ENCODE data around the gene RHNO1.

DNA sequence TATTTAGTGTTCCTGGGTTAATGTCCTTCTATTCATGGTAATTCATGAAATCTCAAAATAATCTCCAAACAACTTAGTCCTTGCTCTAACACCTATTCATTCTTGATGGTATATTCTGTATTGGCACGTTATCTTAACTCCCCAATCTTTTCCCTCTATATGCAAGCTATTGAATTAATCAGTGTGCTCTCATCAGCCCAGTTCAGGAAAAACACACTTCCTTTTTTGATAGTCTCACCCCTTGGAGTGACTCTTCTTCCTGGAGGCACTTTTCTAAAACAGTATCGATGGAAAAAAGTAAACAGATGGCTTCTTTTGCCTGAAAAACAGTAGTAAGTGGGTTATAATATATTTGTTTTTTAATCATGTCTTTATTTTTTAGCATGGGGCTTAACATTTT lies 42.2 kb downstream of the RHNO1 start:
- TF ChIP-seq, protein P1, sequence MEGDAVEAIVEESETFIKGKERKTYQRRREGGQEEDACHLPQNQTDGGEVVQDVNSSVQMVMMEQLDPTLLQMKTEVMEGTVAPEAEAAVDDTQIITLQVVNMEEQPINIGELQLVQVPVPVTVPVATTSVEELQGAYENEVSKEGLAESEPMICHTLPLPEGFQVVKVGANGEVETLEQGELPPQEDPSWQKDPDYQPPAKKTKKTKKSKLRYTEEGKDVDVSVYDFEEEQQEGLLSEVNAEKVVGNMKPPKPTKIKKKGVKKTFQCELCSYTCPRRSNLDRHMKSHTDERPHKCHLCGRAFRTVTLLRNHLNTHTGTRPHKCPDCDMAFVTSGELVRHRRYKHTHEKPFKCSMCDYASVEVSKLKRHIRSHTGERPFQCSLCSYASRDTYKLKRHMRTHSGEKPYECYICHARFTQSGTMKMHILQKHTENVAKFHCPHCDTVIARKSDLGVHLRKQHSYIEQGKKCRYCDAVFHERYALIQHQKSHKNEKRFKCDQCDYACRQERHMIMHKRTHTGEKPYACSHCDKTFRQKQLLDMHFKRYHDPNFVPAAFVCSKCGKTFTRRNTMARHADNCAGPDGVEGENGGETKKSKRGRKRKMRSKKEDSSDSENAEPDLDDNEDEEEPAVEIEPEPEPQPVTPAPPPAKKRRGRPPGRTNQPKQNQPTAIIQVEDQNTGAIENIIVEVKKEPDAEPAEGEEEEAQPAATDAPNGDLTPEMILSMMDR (conservative IDR thresholded peaks at IDR 0.05; ENCODE audit: low read depth, low read length): no peak
- no peak for TF ChIP-seq EZH2 (IDR thresholded peaks at IDR 0.05; ENCODE audit: borderline replicate concordance, low read depth, low read length, poor library complexity, severe bottlenecking)
